GM12801 (cell line): ENCODE data around the gene MSI2.

Source experiments
- TF ChIP-seq, protein P1 (sequence below): IDR thresholded peaks from one replicate; pipeline ENCODE4 v1.5.1; 2011; ENCODE audit warnings: control low read depth; ENCODE audit not compliant: insufficient read length; ENCODE audit errors: extremely low read depth

The MSI2 gene

DNA sequence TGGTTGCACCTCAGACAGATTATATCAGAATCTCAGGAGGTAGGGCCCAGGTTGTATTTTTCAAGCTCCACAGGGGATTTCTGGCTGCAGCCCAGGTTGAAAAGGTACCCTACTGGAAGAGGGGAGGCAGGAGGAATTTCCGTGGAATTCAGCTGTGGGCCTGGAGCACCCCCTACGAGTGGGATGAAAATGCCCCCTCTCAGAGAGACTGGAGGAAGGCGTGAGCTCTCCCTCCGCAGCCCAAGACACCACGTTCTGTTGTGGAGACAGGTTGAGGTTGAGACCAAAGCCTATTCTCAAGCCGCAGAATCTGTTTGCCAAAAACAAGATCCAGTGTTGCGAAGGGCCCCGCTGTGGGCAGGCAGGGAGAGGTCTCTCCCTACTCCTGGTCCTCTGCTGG, 386.7 kb downstream of the MSI2 start:
- TF ChIP-seq, protein P1, sequence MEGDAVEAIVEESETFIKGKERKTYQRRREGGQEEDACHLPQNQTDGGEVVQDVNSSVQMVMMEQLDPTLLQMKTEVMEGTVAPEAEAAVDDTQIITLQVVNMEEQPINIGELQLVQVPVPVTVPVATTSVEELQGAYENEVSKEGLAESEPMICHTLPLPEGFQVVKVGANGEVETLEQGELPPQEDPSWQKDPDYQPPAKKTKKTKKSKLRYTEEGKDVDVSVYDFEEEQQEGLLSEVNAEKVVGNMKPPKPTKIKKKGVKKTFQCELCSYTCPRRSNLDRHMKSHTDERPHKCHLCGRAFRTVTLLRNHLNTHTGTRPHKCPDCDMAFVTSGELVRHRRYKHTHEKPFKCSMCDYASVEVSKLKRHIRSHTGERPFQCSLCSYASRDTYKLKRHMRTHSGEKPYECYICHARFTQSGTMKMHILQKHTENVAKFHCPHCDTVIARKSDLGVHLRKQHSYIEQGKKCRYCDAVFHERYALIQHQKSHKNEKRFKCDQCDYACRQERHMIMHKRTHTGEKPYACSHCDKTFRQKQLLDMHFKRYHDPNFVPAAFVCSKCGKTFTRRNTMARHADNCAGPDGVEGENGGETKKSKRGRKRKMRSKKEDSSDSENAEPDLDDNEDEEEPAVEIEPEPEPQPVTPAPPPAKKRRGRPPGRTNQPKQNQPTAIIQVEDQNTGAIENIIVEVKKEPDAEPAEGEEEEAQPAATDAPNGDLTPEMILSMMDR, result no peak

DNA sequence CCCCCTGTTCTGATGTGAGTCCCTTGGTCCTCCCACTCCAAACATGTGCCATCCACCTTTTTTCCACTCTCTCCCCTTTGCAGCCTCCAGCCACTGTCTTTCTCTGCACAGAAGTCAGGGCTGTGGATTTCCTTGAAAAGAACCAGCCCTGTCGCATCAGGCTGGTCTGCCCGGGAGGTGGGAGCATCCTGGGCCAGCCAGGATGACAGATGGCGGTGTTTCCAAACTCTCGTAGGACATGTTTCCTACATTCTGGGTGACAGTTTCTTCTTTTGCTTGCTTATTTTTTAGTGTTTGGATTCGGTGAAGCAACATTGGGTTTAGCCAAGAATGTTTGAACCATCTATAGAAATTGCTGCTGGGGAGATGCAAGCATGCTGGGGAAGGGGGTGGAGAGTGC, 388.0 kb downstream of the MSI2 start:
- TF ChIP-seq, protein P1, result no peak

DNA sequence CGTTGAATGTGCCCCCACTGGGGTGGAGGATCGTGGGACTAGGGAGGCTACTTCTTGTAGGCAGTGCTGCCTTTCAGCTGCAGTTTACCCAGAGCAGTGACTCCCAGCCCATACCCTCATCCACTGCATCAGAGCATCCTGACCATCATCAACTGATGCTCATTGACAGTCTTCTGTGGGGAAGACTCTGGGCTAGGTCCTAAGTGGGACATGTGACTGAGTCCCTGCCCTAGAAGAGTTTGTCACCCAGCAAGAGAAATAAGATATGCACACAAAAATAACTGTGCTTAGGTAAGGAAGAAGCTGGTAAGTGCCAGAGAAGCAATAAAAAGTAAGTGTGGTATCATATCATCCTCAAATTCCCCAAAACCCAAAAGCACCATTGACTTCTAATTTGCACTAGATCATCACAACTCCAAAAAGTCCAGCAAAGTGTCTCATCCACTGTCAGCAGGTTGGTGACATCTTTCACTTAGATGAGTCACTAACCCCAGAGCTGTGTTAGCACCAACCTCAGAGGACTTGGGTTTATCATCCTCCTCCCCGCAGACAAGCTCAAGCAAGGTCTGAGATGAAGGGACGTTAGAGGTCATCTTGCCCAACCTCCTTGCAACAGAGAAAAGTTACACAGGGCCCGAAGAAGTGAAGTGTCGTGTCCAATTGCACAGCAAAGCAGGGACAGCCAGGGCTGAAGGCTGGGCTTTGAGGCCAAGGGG, 389.8 kb downstream of the MSI2 start:
- TF ChIP-seq, protein P1, result no peak

DNA sequence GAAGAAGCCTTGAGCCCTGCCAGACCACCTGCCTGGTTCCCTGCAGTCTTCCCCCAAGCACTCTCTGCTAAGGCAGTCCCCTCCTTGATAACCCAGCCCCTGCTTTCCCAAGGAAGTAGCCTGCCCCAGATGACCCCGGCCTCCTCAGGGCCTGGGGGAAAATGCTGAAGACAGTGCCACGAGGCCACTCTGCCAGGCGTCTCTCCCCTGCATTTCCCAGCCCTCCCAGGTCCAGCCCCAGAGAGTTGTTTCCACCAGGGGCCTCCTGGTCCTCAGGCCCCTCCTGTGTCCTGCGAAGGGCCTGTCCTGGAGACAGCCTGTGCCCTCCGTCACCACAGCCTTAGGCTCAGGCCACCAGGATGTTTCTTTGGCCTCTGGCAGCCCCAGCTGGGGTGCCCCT, 392.4 kb downstream of the MSI2 start:
- TF ChIP-seq, protein P1, result no peak

DNA sequence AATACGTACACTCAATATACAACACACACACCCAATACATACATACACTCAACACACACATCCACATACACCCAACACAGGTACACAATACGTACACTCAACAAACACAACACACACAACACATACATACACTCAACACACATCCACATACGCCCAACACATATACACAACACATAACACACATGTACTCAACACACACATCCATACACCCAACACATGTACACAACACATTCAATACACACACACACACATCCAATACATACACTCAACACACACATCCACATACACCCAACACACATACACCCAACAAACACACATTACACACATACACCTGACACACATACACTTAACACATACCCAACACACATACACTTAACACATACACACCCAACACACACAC, 392.9 kb downstream of the MSI2 start:
- TF ChIP-seq, protein P1, result no peak

DNA sequence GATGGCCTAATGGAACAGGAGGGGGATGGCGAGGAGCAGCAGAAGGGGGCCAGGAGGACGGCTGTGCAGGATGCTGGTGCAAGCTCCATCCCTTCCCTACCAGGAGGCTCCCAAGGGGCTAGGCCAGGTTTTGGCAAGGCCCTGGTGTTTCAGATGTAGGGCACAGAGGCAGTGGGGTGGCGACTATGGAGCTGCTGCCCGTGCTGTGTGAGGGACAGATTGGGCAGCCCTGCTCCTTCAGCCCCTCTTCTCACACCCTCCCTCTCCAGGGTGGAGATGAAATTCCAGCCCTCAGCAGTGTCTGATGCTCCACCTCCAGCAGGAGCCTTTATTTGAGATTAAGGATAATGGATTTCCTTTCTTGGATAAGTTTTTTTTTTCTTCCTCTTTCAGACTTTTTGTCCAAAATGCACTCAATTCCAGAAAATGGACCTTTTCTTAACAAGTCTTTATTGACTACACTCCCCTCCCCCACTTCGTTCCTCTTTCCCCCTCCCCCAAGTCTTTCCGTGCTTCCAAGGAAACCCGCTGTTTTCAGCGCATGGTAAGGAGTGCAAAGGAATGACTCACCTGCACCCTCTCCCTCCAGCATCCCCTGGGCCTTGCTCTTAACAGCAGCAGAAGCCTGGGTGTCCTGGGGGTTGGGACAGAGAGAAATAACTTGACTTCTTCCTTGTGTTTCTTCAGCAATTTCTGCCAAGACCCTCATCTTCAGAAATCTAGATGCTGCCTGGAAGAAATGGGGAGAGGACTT, 393.6 kb downstream of the MSI2 start:
- TF ChIP-seq, protein P1, result no peak

DNA sequence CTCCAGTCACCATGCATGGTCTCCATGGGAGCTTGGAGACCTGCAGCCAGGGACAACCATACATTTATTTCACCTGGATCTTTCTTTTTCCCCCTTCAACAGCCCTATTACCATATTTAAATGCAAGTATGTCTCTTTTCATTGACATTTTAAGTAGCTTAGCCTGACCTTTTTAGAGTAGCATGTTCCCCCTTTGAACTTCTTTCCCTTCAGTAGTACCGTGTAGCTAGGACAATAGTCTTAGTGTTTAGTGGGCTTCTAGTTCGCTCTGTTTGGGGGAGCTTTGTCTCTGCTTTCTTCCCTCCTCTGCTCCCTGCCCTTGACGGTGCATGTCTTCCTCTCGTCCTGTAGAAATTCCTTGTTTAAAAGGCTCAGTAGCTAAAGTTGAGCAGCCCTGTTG, 394.2 kb downstream of the MSI2 start:
- TF ChIP-seq, protein P1, result no peak
